ENCODE results near the gene LILRA6. TPM values are rescaled to one million over a fixed set of nuclear protein-coding genes. Genes with fewer than 3 reads are reported as not detected.
"Not testable (repeated sequence)": the region's sequence is repeated elsewhere in the genome, so short reads cannot be mapped to it uniquely, and the experiment has no call there.

LILRA6 gene
- total RNA-seq, 1 donor = 0.27 TPM

GRCh38 chr19:54239491-54240371 lies 2.9 kb downstream of the LILRA6 start:
- not testable (repeated sequence) for DNase-seq (ENCODE audit: low read depth in 2 of 3, low spot score in 2 of 3)

GRCh38 chr19:54233941-54234340 lies 8.6 kb downstream of the LILRA6 start:
- DNase-seq (ENCODE audit: low read depth in 2 of 3, low spot score in 2 of 3) = no peak

- peak; percentile 82 to 93 (median 90) for DNase-seq (ENCODE audit: low read depth in 2 of 3, low spot score in 2 of 3)
These were observed 11.3 kb downstream of the LILRA6 start for GRCh38 chr19:54231077-54231931.

- no peak for DNase-seq (ENCODE audit: low read depth in 2 of 3, low spot score in 2 of 3)
These were observed 12.6 kb downstream of the LILRA6 start for GRCh38 chr19:54230031-54230430.

GRCh38 chr19:54229146-54229545 lies 13.4 kb downstream of the LILRA6 start:
- DNase-seq (ENCODE audit: low read depth in 2 of 3, low spot score in 2 of 3) = no peak

GRCh38 chr19:54224619-54225018 lies 18.0 kb downstream of the LILRA6 start:
- DNase-seq (ENCODE audit: low read depth in 2 of 3, low spot score in 2 of 3) = not testable (repeated sequence)

- DNase-seq (ENCODE audit: low read depth in 2 of 3, low spot score in 2 of 3) = not testable (repeated sequence)
These were observed 18.7 kb downstream of the LILRA6 start for GRCh38 chr19:54223937-54224281.

- not testable (repeated sequence) for DNase-seq (ENCODE audit: low read depth in 2 of 3, low spot score in 2 of 3)
These were observed 19.2 kb downstream of the LILRA6 start for GRCh38 chr19:54223277-54223936.

GRCh38 chr19:54222474-54223276 lies 19.9 kb downstream of the LILRA6 start, which contains the start of gene LILRB3:
Gene LILRB3, minus strand, starts transcription at chr19:54223007. Its CDS starts 31 bp downstream, at chr19:54222976.
- not testable (repeated sequence) for DNase-seq (ENCODE audit: low read depth in 2 of 3, low spot score in 2 of 3)

- not testable (repeated sequence) for DNase-seq (ENCODE audit: low read depth in 2 of 3, low spot score in 2 of 3)
These were observed 20.6 kb downstream of the LILRA6 start for GRCh38 chr19:54221947-54222346.

GRCh38 chr19:54219702-54220101 lies 22.9 kb downstream of the LILRA6 start:
- DNase-seq (ENCODE audit: low read depth in 2 of 3, low spot score in 2 of 3) = not testable (repeated sequence)

GRCh38 chr19:54218960-54219661 lies 23.5 kb downstream of the LILRA6 start:
- DNase-seq (ENCODE audit: low read depth in 2 of 3, low spot score in 2 of 3) = no peak

- DNase-seq (ENCODE audit: low read depth in 2 of 3, low spot score in 2 of 3) = no peak
These were observed 24.3 kb downstream of the LILRA6 start for GRCh38 chr19:54218259-54218658.

GRCh38 chr19:54217517-54218247 lies 24.9 kb downstream of the LILRA6 start:
- not testable (repeated sequence) for DNase-seq (ENCODE audit: low read depth in 2 of 3, low spot score in 2 of 3)

- no peak for DNase-seq (ENCODE audit: low read depth in 2 of 3, low spot score in 2 of 3)
These were observed 25.7 kb downstream of the LILRA6 start for GRCh38 chr19:54216869-54217268.

- DNase-seq (ENCODE audit: low read depth in 2 of 3, low spot score in 2 of 3) = not testable (repeated sequence)
These were observed 27.9 kb downstream of the LILRA6 start for GRCh38 chr19:54214734-54215133.

GRCh38 chr19:54214217-54214616 lies 28.4 kb downstream of the LILRA6 start:
- DNase-seq (ENCODE audit: low read depth in 2 of 3, low spot score in 2 of 3) = not testable (repeated sequence)

GRCh38 chr19:54211235-54211634 lies 31.4 kb downstream of the LILRA6 start:
- DNase-seq (ENCODE audit: low read depth in 2 of 3, low spot score in 2 of 3) = no peak

Data from hematopoietic multipotent progenitor cell (in vitro differentiated cells).